Heart left ventricle (tissue), 16 donors: ENCODE data around the gene CUX1. TPM values are rescaled to one million over a fixed set of nuclear protein-coding genes. Genes with fewer than 3 reads are reported as not detected.

Experiments used
- ATAC-seq, 4 donors: fragments of 200-7000 bp; cut with Tn5 transposase; one replicate each; pipeline ENCODE4 v1.9.1; 2020 to 2022; ENCODE audit warnings: moderate library complexity in 4 of 4, mild to moderate bottlenecking in 3 of 4, moderate number of reproducible peaks in 1 of 4
- DNase-seq, 5 donors: peaks; one replicate each; pipeline ENCODE4 v3.0.0-alpha.2; 2020
- H3K27ac ChIP-seq, 12 donors: fragments of 200-600 bp; sonication (generic) in 4 of 12; one replicate each; pipeline versions ENCODE4 v1.5.0 to v1.8.0; 2016 to 2022; ENCODE audit warnings: mild to moderate bottlenecking in 2 of 12
- H3K27me3 ChIP-seq, 9 donors: fragments of 200-600 bp; sonication (generic) in 2 of 9; one replicate each; pipeline versions ENCODE4 v1.5.1 to v1.8.0; 2016 to 2022; ENCODE audit warnings: mild to moderate bottlenecking in 3 of 9
- H3K36me3 ChIP-seq, 9 donors: fragments of 200-600 bp; sonication (generic) in 2 of 9; one replicate each; pipeline versions ENCODE4 v1.5.0 to v1.8.0; 2018 to 2022; ENCODE audit warnings: mild to moderate bottlenecking in 2 of 9
- H3K4me1 ChIP-seq, 12 donors: fragments of 200-600 bp; sonication (generic) in 4 of 12; one replicate each; pipeline versions ENCODE4 v1.5.0 to v1.8.0; 2016 to 2022; ENCODE audit warnings: mild to moderate bottlenecking in 3 of 12
- H3K4me3 ChIP-seq, 12 donors: fragments of 200-600 bp; sonication (generic) in 4 of 12; one replicate each; pipeline versions ENCODE4 v1.5.0 to v1.8.0; 2017 to 2022; ENCODE audit warnings: mild to moderate bottlenecking in 9 of 12, moderate library complexity in 4 of 12
- H3K9me3 ChIP-seq, 12 donors: fragments of 200-600 bp; sonication (generic) in 4 of 12; one replicate each; pipeline versions ENCODE4 v1.5.0 to v1.8.0; 2016 to 2022; ENCODE audit warnings: mild to moderate bottlenecking in 1 of 12
- CTCF ChIP-seq, 12 donors: fragments of 200-600 bp; sonication (generic) in 4 of 12; IDR thresholded peaks; one replicate each; pipeline versions ENCODE4 v1.5.0 to v1.8.0; 2018 to 2022; ENCODE audit warnings: antibody characterized with exemption in 12 of 12, mild to moderate bottlenecking in 5 of 12
- POLR2A ChIP-seq, 2 donors: fragments of 450-650 bp; IDR thresholded peaks; one replicate each; pipeline ENCODE4 v1.6.1; 2017; ENCODE audit warnings: antibody characterized with exemption in 2 of 2, mild to moderate bottlenecking in 2 of 2, moderate library complexity in 2 of 2
- WGBS, 4 donors: extraction: QIAGEN DNeasy Blood & Tissue Kit in 2 of 4; methylation state at CpG; one replicate each; pipeline versions ENCODE4 v1.1.5 to v1.1.7; 2013 to 2018; 5-methylcytosine and 5-hydroxymethylcytosine counted together
- intact Hi-C, 10 donors: fragments of 100-400 bp; cut with DNase I; formaldehyde crosslinking; loops; one replicate each; pipeline versions ENCODE4 v1.11.1 to v1.14.2; 2022
- polyA plus RNA-seq, 2 donors: library from polyadenylated mRNA; stranded (reverse); fragments of 200-250 nt; gene quantifications; one replicate each; pipeline ENCODE4 v1.2.3, GENCODE V29; 2013
- total RNA-seq, 9 donors: library from RNA; depleted of rRNA in 2 of 9; stranded (reverse); fragments of >200 nt in 2 of 9; fragmentation: NEBNext Ultra II Directional in 3 of 9; extraction: Animal tissue kit (Norgen Biotek cat#: 25700) in 3 of 9; gene quantifications; one replicate each; pipeline versions ENCODE4 v1.1.0 to v1.2.4, GENCODE V29; 2016 to 2023
- donor health status: ischemic (EF 13 %, LVEDD 7.1; RV severe dilation, severe dysfunction).
- donor health status: healthy with polysubstance abuse.
- donor health status: DM: no; HTN: yes; CAD: no.
- donor health status: DM: no; HTN: no; CAD: no.
- donor health status: ischemic (EF 25% LVEDD 6.9; RV normal size, moderate dysfunction).
- donor health status: ischemic (EF 25% LVEDD 5.7; RV mildly dilated, moderate dysfunction).
- donor health status: healthy.
- donor health status: DM: yes; HTN: yes; CAD: no.
- donor health status: ischemic (EF 35%, LVEDD 5.7; RV mildly dilated, moderate dysfunction).
- donor health status: nonischemic (EF 11% LVEDD 7.7; RV severe dilation, severe dysfunction).
- donor health status: DM: yes; HTN: yes; CAD: no.
- donor health status: PGD.
- donor health status: ischemic (EF 29% LVEDD 5.4; RV normal size, mild dysfunction).
- donor health status: nonischemic (EF 23%, LVEDD 6.1; RV moderate dilation, normal function).

The CUX1 gene
- total and polyA plus RNA-seq, 11 donors = 51.9 to 173 (median 122) TPM

GRCh38 chr7:102098986-102099385 lies 281.6 kb downstream of the CUX1 start:
- DNase-seq = no peak
- TF ChIP-seq CTCF (IDR thresholded peaks at IDR 0.05) (no peak), POLR2A (IDR thresholded peaks at IDR 0.05) (no peak)
- Histone ChIP-seq H3K4me1 (peaks cover 0 to 10% (median 0%) of the 10 kb centered on the region in 12 donors), H3K9me3 (no peaks in the 10 kb centered on the region), H3K27ac (no peak overlapping the region), H3K27me3 (no peaks in the 10 kb centered on the region), H3K4me3 (no peak overlapping the region), H3K36me3 (peaks cover 0 to 62% (median 35%) of the 10 kb centered on the region in 9 donors)
- ATAC-seq = no peak
- intact Hi-C loops = loop anchor here in 1 of 10 donors (5.0 kb wide), 1 partner anchor 138 kb away; no protein-coding TSS in a partner anchor
- WGBS, 4 donors = 95 to 99% (median 98%) methylated on average over 6 of the region's 6 CpGs

DNA sequence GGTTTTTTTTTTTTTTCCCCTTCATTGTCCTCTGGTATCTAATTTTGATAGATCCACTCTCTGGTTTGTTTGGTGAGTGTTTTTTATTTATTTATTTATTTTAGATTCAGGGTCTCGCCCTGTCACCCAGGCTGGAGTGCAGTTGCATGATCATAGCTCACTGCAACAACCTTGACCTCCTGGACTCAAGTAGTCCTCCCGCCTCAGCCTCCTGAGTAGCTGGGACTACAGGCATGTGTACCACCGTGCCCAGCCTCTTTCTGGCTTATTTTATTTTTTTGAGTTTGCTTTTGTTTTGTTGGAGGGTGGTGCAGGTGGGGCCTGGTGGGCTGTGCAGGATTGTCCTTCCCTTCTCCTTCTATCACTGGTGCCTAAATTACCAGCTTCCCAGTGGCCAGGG lies 282.0 kb downstream of the CUX1 start:
- TF ChIP-seq CTCF (IDR thresholded peaks at IDR 0.05) = no peak
- TF ChIP-seq POLR2A (IDR thresholded peaks at IDR 0.05) = no peak

GRCh38 chr7:102101111-102101551 lies 283.7 kb downstream of the CUX1 start:
- Histone ChIP-seq H3K27me3 (no peaks in the 10 kb centered on the region), H3K9me3 (no peaks in the 10 kb centered on the region), H3K4me3 (no peak overlapping the region), H3K36me3 (peaks cover 0 to 78% (median 54%) of the 10 kb centered on the region in 9 donors), H3K27ac (no peak overlapping the region), H3K4me1 (no peaks in the 10 kb centered on the region)
- WGBS, 4 donors = 91 to 100% (median 94%) methylated on average over 3 to 7 of the region's 7 CpGs
- no peak for TF ChIP-seq POLR2A (IDR thresholded peaks at IDR 0.05)
- no peak for TF ChIP-seq CTCF (IDR thresholded peaks at IDR 0.05)
- intact Hi-C loops = loop anchor here in 1 of 10 donors (10.0 kb wide), 1 partner anchor 46 kb away; no protein-coding TSS in a partner anchor
- DNase-seq (no peak), ATAC-seq (no peak)

More for the DNA sequence above, 282.0 kb downstream of the CUX1 start:
- no peak overlapping the region for H3K27ac ChIP-seq
- no peaks in the 10 kb centered on the region for H3K27me3 ChIP-seq
- ATAC-seq (no peak), DNase-seq (no peak)
- peaks cover 0 to 5% (median 0%) of the 10 kb centered on the region in 12 donors for H3K4me1 ChIP-seq
- intact Hi-C loops = loop anchor here in 1 of 10 donors (5.0 kb wide), 1 partner anchor 138 kb away; no protein-coding TSS in a partner anchor
- 93 to 99% (median 97%) methylated on average over 3 of the region's 3 CpGs for WGBS, 4 donors
- H3K4me3 ChIP-seq = no peak overlapping the region
- H3K9me3 ChIP-seq = no peaks in the 10 kb centered on the region
- peaks cover 0 to 65% (median 40%) of the 10 kb centered on the region in 9 donors for H3K36me3 ChIP-seq

DNA sequence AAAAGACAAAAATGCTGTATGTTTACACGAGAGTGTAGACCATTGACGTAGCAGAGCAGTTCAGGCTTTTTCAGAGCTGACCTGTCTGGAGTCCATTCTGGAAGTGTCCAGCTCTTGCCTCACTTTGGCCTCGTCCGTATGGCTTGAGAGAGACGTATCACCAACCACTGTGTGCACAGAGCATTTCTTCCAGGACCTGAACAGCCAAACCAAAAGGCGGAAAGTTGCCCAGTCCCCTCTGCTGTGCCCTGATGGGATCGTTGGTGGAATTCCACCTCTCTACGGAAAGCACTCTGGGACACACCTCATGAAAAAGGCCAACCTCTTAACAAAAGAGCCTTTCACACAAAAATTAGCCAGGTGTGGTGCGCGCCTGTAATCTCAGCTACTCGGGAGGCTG lies 284.5 kb downstream of the CUX1 start:
- intact Hi-C loops = loop anchor here in 1 of 10 donors (10.0 kb wide), 1 partner anchor 47 kb away; no protein-coding TSS in a partner anchor
- no peaks in the 10 kb centered on the region for H3K4me1 ChIP-seq
- TF ChIP-seq CTCF (IDR thresholded peaks at IDR 0.05) (no peak), POLR2A (IDR thresholded peaks at IDR 0.05) (no peak)
- no peak overlapping the region for H3K27ac ChIP-seq
- WGBS, 4 donors = 95 to 97% (median 95%) methylated on average over 11 of the region's 11 CpGs
- DNase-seq = no peak
- peaks cover 0 to 84% (median 62%) of the 10 kb centered on the region in 9 donors for H3K36me3 ChIP-seq
- H3K9me3 ChIP-seq = no peaks in the 10 kb centered on the region
- no peak overlapping the region for H3K4me3 ChIP-seq
- no peaks in the 10 kb centered on the region for H3K27me3 ChIP-seq
- ATAC-seq = no peak
